HepG2 (cell line): ENCODE data around the gene GOT2. TPM values are rescaled to one million over a fixed set of nuclear protein-coding genes. Genes with fewer than 3 reads are reported as not detected.
A peak's percentile ranks its signal among the peaks of the same experiment; 100 is the strongest.

ENCODE experiments used
- ARID2 ChIP-seq: sonication (generic); formaldehyde crosslinking; IDR thresholded peaks from 2 replicates; pipeline ENCODE4 v1.8.1; 2022; ENCODE audit warnings: mild to moderate bottlenecking, missing genetic modification reagents, borderline replicate concordance
- BCLAF1 ChIP-seq: fragments of 450-650 bp; IDR thresholded peaks from 2 replicates; pipeline ENCODE4 v1.6.1; 2017; ENCODE audit warnings: mild to moderate bottlenecking
- HMG20B ChIP-seq: conservative IDR thresholded peaks from 2 replicates; pipeline ENCODE4 v1.6.1; 2016; ENCODE audit warnings: missing genetic modification reagents, missing compliant biosample characterization
- KLF6 ChIP-seq: IDR thresholded peaks from 2 replicates; pipeline ENCODE4 v1.8.0; 2016; ENCODE audit warnings: missing biosample characterization, missing genetic modification reagents
- NONO ChIP-seq, 2 experiments: fragments of 450-650 bp in 1 of 2; sonication (generic) in 1 of 2; formaldehyde crosslinking in 1 of 2; IDR thresholded peaks in 1 of 2; conservative IDR thresholded peaks in 1 of 2; 2 replicates each; pipeline versions ENCODE4 v1.6.1 to v1.8.0; 2017 to 2022; ENCODE audit warnings: mild to moderate bottlenecking in 1 of 2, missing genetic modification reagents in 1 of 2, moderate library complexity in 1 of 2
- RARA ChIP-seq: IDR thresholded peaks from 2 replicates; pipeline ENCODE4 v1.6.1; 2016; ENCODE audit warnings: missing genetic modification reagents, missing compliant biosample characterization
- STAT6 ChIP-seq: sonication (generic); formaldehyde crosslinking; IDR thresholded peaks from 2 replicates; pipeline ENCODE4 v1.4.0; 2020; ENCODE audit warnings: missing genetic modification reagents, mild to moderate bottlenecking, borderline replicate concordance
- ZBTB7A ChIP-seq: sonication (generic); formaldehyde crosslinking; IDR thresholded peaks from 2 replicates; pipeline ENCODE4 v1.8.0; 2022; ENCODE audit warnings: mild to moderate bottlenecking, missing genetic modification reagents
- ZFAT ChIP-seq: sonication (generic); formaldehyde crosslinking; conservative IDR thresholded peaks from 2 replicates; pipeline ENCODE4 v1.8.1; 2023; ENCODE audit warnings: missing genetic modification reagents, inconsistent platforms
- ZNF660 ChIP-seq: sonication (generic); formaldehyde crosslinking; IDR thresholded peaks from 2 replicates; pipeline ENCODE4 v1.5.1; 2020; ENCODE audit warnings: mild to moderate bottlenecking, low read depth, missing genetic modification reagents, borderline replicate concordance
- ZNF883 ChIP-seq: sonication (generic); formaldehyde crosslinking; IDR thresholded peaks from 2 replicates; pipeline ENCODE4 v1.5.1; 2020; ENCODE audit warnings: mild to moderate bottlenecking, missing genetic modification reagents; ENCODE audit errors: not compliant biosample characterization
- polyA plus RNA-seq, 8 experiments: library from polyadenylated mRNA; depleted of rRNA in 3 of 8; stranded (reverse) in 7 of 8; unstranded in 1 of 8; fragments of >200 nt; fragmentation: Illumina TruSeq in 4 of 8; extraction: Trizol in 4 of 8; gene quantifications; 2 replicates each; pipeline versions ENCODE4 v1.2.1 to v1.2.3, GENCODE V29; 2011 to 2016; ENCODE audit warnings: low read depth in 4 of 8, missing spikeins in 1 of 8, mixed read lengths in 1 of 8; ENCODE audit not compliant: insufficient read depth in 1 of 8
- total RNA-seq, 5 experiments: library from RNA; depleted of rRNA; stranded (reverse); fragments of >200 nt; fragmentation: Illumina TruSeq; extraction: Trizol; gene quantifications; 2 replicates each; pipeline ENCODE4 v1.2.3, GENCODE V29; 2016; ENCODE audit warnings: low read depth in 1 of 5
- TF ChIP-seq, protein P1 (sequence below): sonication (generic); formaldehyde crosslinking; IDR thresholded peaks from 2 replicates; pipeline ENCODE4 v1.9.0; 2022; ENCODE audit warnings: missing genetic modification reagents, mild to moderate bottlenecking, borderline replicate concordance
- TF ChIP-seq, protein P2 (sequence below): sonication (generic); formaldehyde crosslinking; conservative IDR thresholded peaks from 2 replicates; pipeline ENCODE4 v1.8.0; 2022; ENCODE audit warnings: missing genetic modification reagents
- TF ChIP-seq, protein P3 (sequence below), 2 experiments: IDR thresholded peaks; 2 replicates each; pipeline ENCODE4 v1.6.1; 2011 to 2012; ENCODE audit warnings: low read length in 2 of 2, borderline replicate concordance in 1 of 2, low read depth in 1 of 2, mild to moderate bottlenecking in 1 of 2, moderate library complexity in 1 of 2

The GOT2 gene
- total and polyA plus RNA-seq, 2 of the 13 experiments (the other 11 are each of a cell fraction or from before 2014, with no cell fraction given), result 32.6 to 121 TPM

GRCh38 chr16:58684354-58685083 lies 49.6 kb downstream of the GOT2 start, which contains the start of gene SLC38A7 (continued):
- TF ChIP-seq ZFAT (CRISPR knock-in tag), result 0 out of 2 replicates have a peak, but pooled peaks have one; percentile 35
- peak; percentile 74 for TF ChIP-seq ZNF883 (CRISPR knock-in tag)
- 0 out of 2 replicates have a peak, but pooled peaks have one; percentile 62 for TF ChIP-seq STAT6 (CRISPR knock-in tag)
- TF ChIP-seq ZBTB7A, result peak; percentile 68
- TF ChIP-seq, protein P1, sequence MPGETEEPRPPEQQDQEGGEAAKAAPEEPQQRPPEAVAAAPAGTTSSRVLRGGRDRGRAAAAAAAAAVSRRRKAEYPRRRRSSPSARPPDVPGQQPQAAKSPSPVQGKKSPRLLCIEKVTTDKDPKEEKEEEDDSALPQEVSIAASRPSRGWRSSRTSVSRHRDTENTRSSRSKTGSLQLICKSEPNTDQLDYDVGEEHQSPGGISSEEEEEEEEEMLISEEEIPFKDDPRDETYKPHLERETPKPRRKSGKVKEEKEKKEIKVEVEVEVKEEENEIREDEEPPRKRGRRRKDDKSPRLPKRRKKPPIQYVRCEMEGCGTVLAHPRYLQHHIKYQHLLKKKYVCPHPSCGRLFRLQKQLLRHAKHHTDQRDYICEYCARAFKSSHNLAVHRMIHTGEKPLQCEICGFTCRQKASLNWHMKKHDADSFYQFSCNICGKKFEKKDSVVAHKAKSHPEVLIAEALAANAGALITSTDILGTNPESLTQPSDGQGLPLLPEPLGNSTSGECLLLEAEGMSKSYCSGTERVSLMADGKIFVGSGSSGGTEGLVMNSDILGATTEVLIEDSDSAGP, result peak; percentile 85; the same call in 1 of the 2 replicates
- no peak for TF ChIP-seq BCLAF1
- TF ChIP-seq ARID2 (CRISPR knock-in tag), result 0 out of 2 replicates have a peak, but pooled peaks have one; percentile 37
- 0 out of 2 replicates have a peak, but pooled peaks have one; percentile 4 for TF ChIP-seq RARA (CRISPR knock-in tag)
- no peak for TF ChIP-seq HMG20B
- TF ChIP-seq ZNF660 (CRISPR knock-in tag), result no peak
- TF ChIP-seq NONO (IDR thresholded peaks at IDR 0.05), result no peak
- TF ChIP-seq NONO (CRISPR knock-in tag; conservative IDR thresholded peaks at IDR 0.05), result no peak
- TF ChIP-seq, protein P2, sequence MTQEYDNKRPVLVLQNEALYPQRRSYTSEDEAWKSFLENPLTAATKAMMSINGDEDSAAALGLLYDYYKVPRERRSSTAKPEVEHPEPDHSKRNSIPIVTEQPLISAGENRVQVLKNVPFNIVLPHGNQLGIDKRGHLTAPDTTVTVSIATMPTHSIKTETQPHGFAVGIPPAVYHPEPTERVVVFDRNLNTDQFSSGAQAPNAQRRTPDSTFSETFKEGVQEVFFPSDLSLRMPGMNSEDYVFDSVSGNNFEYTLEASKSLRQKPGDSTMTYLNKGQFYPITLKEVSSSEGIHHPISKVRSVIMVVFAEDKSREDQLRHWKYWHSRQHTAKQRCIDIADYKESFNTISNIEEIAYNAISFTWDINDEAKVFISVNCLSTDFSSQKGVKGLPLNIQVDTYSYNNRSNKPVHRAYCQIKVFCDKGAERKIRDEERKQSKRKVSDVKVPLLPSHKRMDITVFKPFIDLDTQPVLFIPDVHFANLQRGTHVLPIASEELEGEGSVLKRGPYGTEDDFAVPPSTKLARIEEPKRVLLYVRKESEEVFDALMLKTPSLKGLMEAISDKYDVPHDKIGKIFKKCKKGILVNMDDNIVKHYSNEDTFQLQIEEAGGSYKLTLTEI (CRISPR knock-in tag), result no peak
- TF ChIP-seq, protein P3, sequence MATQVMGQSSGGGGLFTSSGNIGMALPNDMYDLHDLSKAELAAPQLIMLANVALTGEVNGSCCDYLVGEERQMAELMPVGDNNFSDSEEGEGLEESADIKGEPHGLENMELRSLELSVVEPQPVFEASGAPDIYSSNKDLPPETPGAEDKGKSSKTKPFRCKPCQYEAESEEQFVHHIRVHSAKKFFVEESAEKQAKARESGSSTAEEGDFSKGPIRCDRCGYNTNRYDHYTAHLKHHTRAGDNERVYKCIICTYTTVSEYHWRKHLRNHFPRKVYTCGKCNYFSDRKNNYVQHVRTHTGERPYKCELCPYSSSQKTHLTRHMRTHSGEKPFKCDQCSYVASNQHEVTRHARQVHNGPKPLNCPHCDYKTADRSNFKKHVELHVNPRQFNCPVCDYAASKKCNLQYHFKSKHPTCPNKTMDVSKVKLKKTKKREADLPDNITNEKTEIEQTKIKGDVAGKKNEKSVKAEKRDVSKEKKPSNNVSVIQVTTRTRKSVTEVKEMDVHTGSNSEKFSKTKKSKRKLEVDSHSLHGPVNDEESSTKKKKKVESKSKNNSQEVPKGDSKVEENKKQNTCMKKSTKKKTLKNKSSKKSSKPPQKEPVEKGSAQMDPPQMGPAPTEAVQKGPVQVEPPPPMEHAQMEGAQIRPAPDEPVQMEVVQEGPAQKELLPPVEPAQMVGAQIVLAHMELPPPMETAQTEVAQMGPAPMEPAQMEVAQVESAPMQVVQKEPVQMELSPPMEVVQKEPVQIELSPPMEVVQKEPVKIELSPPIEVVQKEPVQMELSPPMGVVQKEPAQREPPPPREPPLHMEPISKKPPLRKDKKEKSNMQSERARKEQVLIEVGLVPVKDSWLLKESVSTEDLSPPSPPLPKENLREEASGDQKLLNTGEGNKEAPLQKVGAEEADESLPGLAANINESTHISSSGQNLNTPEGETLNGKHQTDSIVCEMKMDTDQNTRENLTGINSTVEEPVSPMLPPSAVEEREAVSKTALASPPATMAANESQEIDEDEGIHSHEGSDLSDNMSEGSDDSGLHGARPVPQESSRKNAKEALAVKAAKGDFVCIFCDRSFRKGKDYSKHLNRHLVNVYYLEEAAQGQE (IDR thresholded peaks at IDR 0.05; ENCODE audit: borderline replicate concordance in 1 of 2, low read depth in 1 of 2, low read length in 2 of 2), result peak in 1 of 2 experiments; percentile 5; a peak in 1 of 4 replicates
- TF ChIP-seq KLF6 (CRISPR knock-in tag), result peak; percentile 70; the same call in 1 of the 2 replicates
